HG03097 (cell line): ENCODE results near the gene RPS3.

Experiments
- ATAC-seq: cut with Tn5 transposase; IDR thresholded peaks from one replicate; pipeline ENCODE4 v1.9.1; 2021; ENCODE audit not compliant: unreplicated experiment, low FRiP score

RPS3 gene

DNA sequence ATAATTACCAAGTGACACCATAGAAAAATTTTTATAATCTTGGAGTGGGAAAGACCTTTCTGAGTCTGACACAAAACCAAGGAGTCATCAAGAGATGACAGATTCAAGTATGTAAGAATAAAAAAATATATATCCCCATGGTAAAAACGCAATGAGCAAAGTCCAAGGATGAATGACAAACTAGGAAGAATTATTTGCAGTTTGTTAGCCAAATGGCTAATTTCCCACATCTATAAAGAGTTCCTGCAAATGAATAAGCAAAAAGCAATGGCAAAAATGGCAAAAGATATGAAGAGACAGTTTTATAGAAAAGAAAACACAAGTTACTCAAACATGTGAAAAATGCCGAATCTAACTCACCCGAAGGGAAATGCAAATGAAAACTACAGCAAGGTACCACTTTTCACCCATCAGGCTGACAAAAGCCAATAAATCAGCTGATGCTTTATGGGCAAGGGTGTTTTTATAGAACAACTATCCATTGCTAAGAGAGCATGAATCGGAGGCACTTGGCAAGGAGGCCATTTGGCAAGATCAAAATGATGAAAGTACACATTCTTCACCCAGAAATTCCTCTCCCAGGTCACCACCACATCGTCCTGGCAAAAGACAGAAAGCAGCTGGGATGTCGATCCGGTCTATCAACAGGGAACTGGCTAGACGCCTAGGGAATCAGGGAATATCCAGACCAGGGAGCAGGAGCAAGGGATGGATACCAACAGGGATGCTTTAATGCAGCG lies 54.8 kb downstream of the RPS3 start:
- no peak for ATAC-seq

DNA sequence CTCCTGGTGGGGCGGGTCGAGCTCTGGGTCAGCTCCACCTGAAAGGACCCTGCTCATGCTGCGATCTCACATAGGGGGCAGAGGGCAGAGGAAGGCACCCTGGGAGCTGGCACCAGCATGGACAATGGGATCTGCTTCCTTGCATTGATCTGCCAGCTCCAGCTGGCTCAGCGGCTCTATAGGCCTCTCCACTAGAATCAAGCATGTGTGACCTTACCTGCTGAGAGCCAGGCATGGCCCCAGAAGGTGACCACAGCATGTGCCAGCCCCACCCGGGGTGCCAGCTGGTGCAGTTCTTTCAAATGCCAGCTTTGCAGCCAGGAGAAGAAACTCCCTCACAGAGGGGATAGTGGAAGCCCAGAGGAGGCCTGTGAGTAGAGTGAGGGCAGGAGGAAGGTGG lies 55.7 kb downstream of the RPS3 start:
- ATAC-seq: no peak
